K562 (cell line): ENCODE results near the gene NFYC. TPM values are rescaled to one million over a fixed set of nuclear protein-coding genes. Genes with fewer than 3 reads are reported as not detected.

Experiments
- ATAC-seq: fragments of 200-7000 bp; cut with Tn5 transposase; 3 replicates; pipeline ENCODE4 v1.9.1; 2020; ENCODE audit warnings: moderate library complexity
- BruUV-seq: library from RNA; stranded (reverse); fragments of 400-500 nt; replicated peaks from 2 replicates; lab custom pipeline; 2021; lab: Mats Ljungman, UMichigan
- CTCF ChIA-PET: fragments of 300-600 bp; formaldehyde crosslinking; extraction: SDS; loops from one replicate; lab custom pipeline; 2021; ENCODE audit warnings: low intra/inter-chr PET ratio; lab: Yijun Ruan, JAX
- POLR2A ChIA-PET: fragments of 300-600, 350-650 bp; sonication (Branson Sonifier 250); formaldehyde crosslinking; extraction: SDS; loops from one replicate; lab custom pipeline; 2021; ENCODE audit warnings: antibody characterized with exemption, inconsistent platforms; lab: Yijun Ruan, JAX
- DNase-seq, 4 experiments: peaks; one replicate each; pipeline versions ENCODE4 v3.0.0 to v3.0.0-alpha.2; 2011 to 2018; ENCODE audit warnings: low spot score in 3 of 4, mixed read lengths in 3 of 4; ENCODE audit errors: extremely low read depth in 1 of 4
- FAIRE-seq: peaks from 2 replicates; lab custom pipeline; 2011; peaks lifted over from hg19 to GRCh38; lab: Jason Lieb, UNC
- H2AFZ ChIP-seq: 2 replicates; pipeline ENCODE4 v1.6.0; 2011; ENCODE audit warnings: low read depth, low read length, control low read depth, inconsistent platforms
- H3K27ac ChIP-seq: fragments of 200-600 bp; 3 replicates; pipeline ENCODE4 v1.8.0; 2011; ENCODE audit warnings: low read depth, mild to moderate bottlenecking, control low read depth, inconsistent platforms, low read length, moderate library complexity, mixed read lengths; ENCODE audit errors: extremely low read depth
- H3K27me3 ChIP-seq, 2 experiments: fragments of 300-600 bp in 1 of 2; 2 replicates in 1 of 2; 3 replicates in 1 of 2; pipeline versions ENCODE4 v1.6.0 to v1.8.0; 2011; ENCODE audit warnings: inconsistent platforms in 2 of 2, low read length in 2 of 2, mild to moderate bottlenecking in 1 of 2, mixed read lengths in 1 of 2, moderate library complexity in 1 of 2; ENCODE audit not compliant: control insufficient read depth in 2 of 2, insufficient read depth in 2 of 2
- H3K36me3 ChIP-seq: fragments of 300-600 bp; 3 replicates; pipeline ENCODE4 v1.8.0; 2011; ENCODE audit warnings: mild to moderate bottlenecking, low read length, inconsistent platforms; ENCODE audit not compliant: control insufficient read depth, insufficient read depth
- H3K4me1 ChIP-seq, 2 experiments: fragments of 200-600 bp in 1 of 2; replicated peaks in 1 of 2; 2 replicates in 1 of 2; 3 replicates in 1 of 2; pipeline versions ENCODE4 v1.5.1 to v1.8.0; 2011; ENCODE audit warnings: inconsistent platforms in 2 of 2, low read length in 2 of 2, mild to moderate bottlenecking in 1 of 2, mixed read lengths in 1 of 2, moderate library complexity in 1 of 2; ENCODE audit not compliant: control insufficient read depth in 2 of 2, insufficient read depth in 2 of 2
- H3K4me2 ChIP-seq: 2 replicates; pipeline ENCODE4 v1.6.1; 2011; ENCODE audit warnings: low read length, control low read depth, inconsistent platforms, mixed read lengths; ENCODE audit not compliant: insufficient read depth
- H3K4me3 ChIP-seq: fragments of 200-600 bp; sonication (generic), shearing (Covaris generic); 2 replicates; pipeline ENCODE4 v1.5.1; 2016; ENCODE audit warnings: control low read depth, inconsistent platforms
- H3K79me2 ChIP-seq: fragments of 200-600 bp; 3 replicates; pipeline ENCODE4 v1.8.0; 2011; ENCODE audit warnings: low read length, inconsistent platforms; ENCODE audit not compliant: control insufficient read depth, insufficient read depth
- H3K9ac ChIP-seq, 2 experiments: 2 replicates each; pipeline versions ENCODE4 v1.6.0 to v1.6.1; 2011; ENCODE audit warnings: low read depth in 2 of 2, low read length in 2 of 2, control low read depth in 1 of 2, inconsistent platforms in 1 of 2, mild to moderate bottlenecking in 1 of 2, mixed read lengths in 1 of 2; ENCODE audit not compliant: insufficient read depth in 1 of 2
- H3K9me1 ChIP-seq: one replicate; pipeline ENCODE4 v1.6.0; 2011; ENCODE audit warnings: inconsistent platforms, mild to moderate bottlenecking, low read length, moderate library complexity; ENCODE audit not compliant: control insufficient read depth, insufficient read depth
- H3K9me3 ChIP-seq: replicated peaks from 2 replicates; pipeline ENCODE4 v1.5.1; 2011; ENCODE audit warnings: low read depth, low read length, inconsistent platforms; ENCODE audit not compliant: control insufficient read depth, insufficient read depth
- H4K20me1 ChIP-seq: replicated peaks from 2 replicates; pipeline ENCODE4 v1.6.1; 2011; ENCODE audit warnings: low read length, inconsistent platforms, mixed read lengths; ENCODE audit not compliant: control insufficient read depth, insufficient read depth
- GTF2F1 ChIP-seq: IDR thresholded peaks from 2 replicates; pipeline ENCODE4 v1.6.1; 2011; ENCODE audit warnings: low read depth, low read length, improper control_type of control experiment
- PHB2 ChIP-seq: fragments of 450-650 bp; IDR thresholded peaks from 2 replicates; pipeline ENCODE4 v1.6.1; 2017; ENCODE audit warnings: low read depth
- POLR2AphosphoS2 ChIP-seq: IDR thresholded peaks from 2 replicates; pipeline ENCODE4 v1.6.1; 2012; ENCODE audit warnings: low read length, improper control_type of control experiment
- POLR2B ChIP-seq: fragments of 450-650 bp; IDR thresholded peaks from 2 replicates; pipeline ENCODE4 v1.6.1; 2018; ENCODE audit warnings: low read depth; ENCODE audit not compliant: partially characterized antibody
- ZNF184 ChIP-seq: sonication (generic); formaldehyde crosslinking; IDR thresholded peaks from 2 replicates; pipeline ENCODE4 v1.5.0; 2020; ENCODE audit warnings: missing genetic modification reagents
- WGBS: fragments of 100-300 bp; shearing (Covaris generic); methylation state at CpG from one replicate; pipeline ENCODE4 v1.1.6; 2016; ENCODE audit warnings: low coverage, mixed read lengths; ENCODE audit not compliant: insufficient coverage; ENCODE audit errors: missing lambda C conversion rate; 5-methylcytosine and 5-hydroxymethylcytosine counted together
- in situ Hi-C: fragments of 300-500 bp; cut with MboI; formaldehyde crosslinking; loops from 4 replicates; pipeline ENCODE4 v1.15.0; 2018; ENCODE audit warnings: inconsistent platforms, mixed read lengths
- intact Hi-C: fragments of 100-400 bp; cut with micrococcal nuclease; formaldehyde crosslinking; loops from 2 replicates; pipeline ENCODE4 v1.14.2; 2022
- polyA plus RNA-seq, 8 experiments: library from polyadenylated mRNA; depleted of rRNA in 4 of 8; stranded (reverse) in 5 of 8; unstranded in 3 of 8; fragments of >200 nt; fragmentation: Nextera tagmentation in 2 of 8; fragmentation: Illumina TruSeq in 1 of 8; extraction: Ambion mirVana in 2 of 8; extraction: Trizol in 1 of 8; gene quantifications; 2 replicates each; pipeline versions ENCODE4 v1.2.1 to v1.2.3, GENCODE V29; 2011 to 2014; ENCODE audit warnings: inconsistent platforms in 1 of 8, missing spikeins in 1 of 8
- total RNA-seq, 7 experiments: library from RNA; depleted of rRNA in 6 of 7; stranded (reverse); fragments of >200 nt in 6 of 7; fragmentation: Illumina TruSeq in 2 of 7; extraction: Trizol in 2 of 7; gene quantifications; 2 replicates each; pipeline versions ENCODE4 v1.2.1 to v1.2.3, GENCODE V29; 2011 to 2021; ENCODE audit warnings: low replicate concordance in 1 of 7
- TF ChIP-seq, protein P1 (sequence below): fragments of 450-650 bp; formaldehyde crosslinking; IDR thresholded peaks from 2 replicates; pipeline ENCODE4 v1.4.0; 2022; ENCODE audit warnings: missing genetic modification characterization
- TF ChIP-seq, protein P2 (sequence below): sonication (generic); formaldehyde crosslinking; IDR thresholded peaks from 2 replicates; pipeline ENCODE4 v1.8.0; 2022; ENCODE audit warnings: mild to moderate bottlenecking, missing genetic modification reagents
- TF ChIP-seq, protein P3 (sequence below), 2 experiments: IDR thresholded peaks; 2 replicates each; pipeline ENCODE4 v1.6.1; 2012; ENCODE audit warnings: improper control_type of control experiment in 2 of 2, low read depth in 2 of 2, low read length in 2 of 2, borderline replicate concordance in 1 of 2
- TF ChIP-seq, protein P4 (sequence below): fragments of 250-450 bp; sonication (Bioruptor Pico); IDR thresholded peaks from 2 replicates; pipeline ENCODE4 v1.8.0; 2022; ENCODE audit warnings: moderate library complexity, mild to moderate bottlenecking, inconsistent platforms

Gene NFYC
- total and polyA plus RNA-seq, 9 of the 15 experiments (the other 6 are each of a cell fraction or from before 2014, with no cell fraction given): 4.8 to 59.8 (median 41.1) TPM

DNA sequence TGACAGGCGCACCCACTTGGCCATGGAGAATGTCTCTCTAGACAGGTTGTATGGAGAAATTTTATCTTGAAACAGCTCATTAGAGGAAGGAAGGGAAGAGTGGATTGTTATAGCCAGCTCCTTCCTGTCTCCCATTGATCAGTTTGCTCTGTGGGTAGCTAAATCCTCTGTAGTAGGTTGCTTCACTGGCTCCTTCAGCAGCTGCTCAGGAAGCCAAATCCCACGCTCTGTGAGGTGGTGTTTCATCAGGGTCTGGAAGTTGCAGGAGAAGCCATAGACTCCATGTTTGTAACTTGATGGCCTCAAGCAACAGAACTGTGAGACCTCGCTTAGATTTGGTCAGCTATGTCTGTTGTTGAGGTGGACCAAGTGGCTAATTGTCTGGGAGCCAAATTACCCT, 6.8 kb upstream of the NFYC start:
- DNase-seq: no peak
- Histone ChIP-seq H2AFZ (no peak overlapping the region), H3K4me3 (no peak overlapping the region), H3K9ac (no peak overlapping the region), H3K4me1 (peaks cover 3 to 6% of the 10 kb centered on the region in 2 experiments; a peak in 2 of 5 replicates), H4K20me1 (no peaks in the 10 kb centered on the region), H3K27ac (no peak overlapping the region), H3K27me3 (no peaks in the 10 kb centered on the region), H3K79me2 (peaks cover 11% of the 10 kb centered on the region), H3K4me2 (no peak overlapping the region), H3K9me3 (no peaks in the 10 kb centered on the region), H3K36me3 (peaks cover 8% of the 10 kb centered on the region; the same call in 2 of the 3 replicates), H3K9me1 (peaks cover 6% of the 10 kb centered on the region)
- TF ChIP-seq POLR2B: peak; percentile 29
- TF ChIP-seq, protein P1, sequence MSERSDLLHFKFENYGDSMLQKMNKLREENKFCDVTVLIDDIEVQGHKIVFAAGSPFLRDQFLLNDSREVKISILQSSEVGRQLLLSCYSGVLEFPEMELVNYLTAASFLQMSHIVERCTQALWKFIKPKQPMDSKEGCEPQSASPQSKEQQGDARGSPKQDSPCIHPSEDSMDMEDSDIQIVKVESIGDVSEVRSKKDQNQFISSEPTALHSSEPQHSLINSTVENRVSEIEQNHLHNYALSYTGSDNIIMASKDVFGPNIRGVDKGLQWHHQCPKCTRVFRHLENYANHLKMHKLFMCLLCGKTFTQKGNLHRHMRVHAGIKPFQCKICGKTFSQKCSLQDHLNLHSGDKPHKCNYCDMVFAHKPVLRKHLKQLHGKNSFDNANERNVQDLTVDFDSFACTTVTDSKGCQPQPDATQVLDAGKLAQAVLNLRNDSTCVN (CRISPR knock-in tag): no peak
- no peak for TF ChIP-seq ZNF184
- TF ChIP-seq, protein P2, sequence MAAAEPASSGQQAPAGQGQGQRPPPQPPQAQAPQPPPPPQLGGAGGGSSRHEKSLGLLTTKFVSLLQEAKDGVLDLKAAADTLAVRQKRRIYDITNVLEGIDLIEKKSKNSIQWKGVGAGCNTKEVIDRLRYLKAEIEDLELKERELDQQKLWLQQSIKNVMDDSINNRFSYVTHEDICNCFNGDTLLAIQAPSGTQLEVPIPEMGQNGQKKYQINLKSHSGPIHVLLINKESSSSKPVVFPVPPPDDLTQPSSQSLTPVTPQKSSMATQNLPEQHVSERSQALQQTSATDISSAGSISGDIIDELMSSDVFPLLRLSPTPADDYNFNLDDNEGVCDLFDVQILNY: no peak
- TF ChIP-seq, protein P3, sequence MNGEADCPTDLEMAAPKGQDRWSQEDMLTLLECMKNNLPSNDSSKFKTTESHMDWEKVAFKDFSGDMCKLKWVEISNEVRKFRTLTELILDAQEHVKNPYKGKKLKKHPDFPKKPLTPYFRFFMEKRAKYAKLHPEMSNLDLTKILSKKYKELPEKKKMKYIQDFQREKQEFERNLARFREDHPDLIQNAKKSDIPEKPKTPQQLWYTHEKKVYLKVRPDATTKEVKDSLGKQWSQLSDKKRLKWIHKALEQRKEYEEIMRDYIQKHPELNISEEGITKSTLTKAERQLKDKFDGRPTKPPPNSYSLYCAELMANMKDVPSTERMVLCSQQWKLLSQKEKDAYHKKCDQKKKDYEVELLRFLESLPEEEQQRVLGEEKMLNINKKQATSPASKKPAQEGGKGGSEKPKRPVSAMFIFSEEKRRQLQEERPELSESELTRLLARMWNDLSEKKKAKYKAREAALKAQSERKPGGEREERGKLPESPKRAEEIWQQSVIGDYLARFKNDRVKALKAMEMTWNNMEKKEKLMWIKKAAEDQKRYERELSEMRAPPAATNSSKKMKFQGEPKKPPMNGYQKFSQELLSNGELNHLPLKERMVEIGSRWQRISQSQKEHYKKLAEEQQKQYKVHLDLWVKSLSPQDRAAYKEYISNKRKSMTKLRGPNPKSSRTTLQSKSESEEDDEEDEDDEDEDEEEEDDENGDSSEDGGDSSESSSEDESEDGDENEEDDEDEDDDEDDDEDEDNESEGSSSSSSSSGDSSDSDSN (IDR thresholded peaks at IDR 0.05; ENCODE audit: borderline replicate concordance in 1 of 2, low read depth in 2 of 2, low read length in 2 of 2): no peak
- TF ChIP-seq PHB2: no peak
- TF ChIP-seq GTF2F1: no peak
- TF ChIP-seq, protein P4, sequence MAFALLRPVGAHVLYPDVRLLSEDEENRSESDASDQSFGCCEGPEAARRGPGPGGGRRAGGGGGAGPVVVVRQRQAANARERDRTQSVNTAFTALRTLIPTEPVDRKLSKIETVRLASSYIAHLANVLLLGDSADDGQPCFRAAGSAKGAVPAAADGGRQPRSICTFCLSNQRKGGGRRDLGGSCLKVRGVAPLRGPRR (CRISPR knock-in tag): no peak
- peak; percentile 84; the same call in 1 of the 2 replicates for TF ChIP-seq POLR2AphosphoS2
- peak; percentile 20; the same call in 2 of the 3 replicates for ATAC-seq
- 88% methylated on average over 3 of the region's 3 CpGs for WGBS
- intact Hi-C loops: no loop called here
- no peak for FAIRE-seq
- CTCF ChIA-PET: no interaction called here
- in situ Hi-C loops: no loop called here
- POLR2A ChIA-PET: interaction anchor here (0.9 to 4.5 kb wide), 2 partner anchors 8 to 55 kb away, joined by 4 to 44 read pairs; partner anchors contain the start of gene NFYC
- no TSS peak for BruUV-seq
